HEK293T (cell line): ENCODE measurements around the gene BAMBI.

ENCODE experiments used
- ARNT ChIP-seq: fragments of 450-650 bp; IDR thresholded peaks from 2 replicates; pipeline ENCODE4 v1.6.1; 2017; ENCODE audit warnings: mild to moderate bottlenecking
- BHLHE40 ChIP-seq: fragments of 450-650 bp; IDR thresholded peaks from 2 replicates; pipeline ENCODE4 v1.6.1; 2016; ENCODE audit warnings: mild to moderate bottlenecking, moderate library complexity, borderline replicate concordance
- CTBP1 ChIP-seq: fragments of 450-650 bp; IDR thresholded peaks from 2 replicates; pipeline ENCODE4 v1.6.1; 2016; ENCODE audit warnings: borderline replicate concordance
- FOXA1 ChIP-seq: fragments of 450-650 bp; IDR thresholded peaks from 2 replicates; pipeline ENCODE4 v1.6.1; 2016; ENCODE audit warnings: mild to moderate bottlenecking
- FOXK2 ChIP-seq: fragments of 450-650 bp; IDR thresholded peaks from 2 replicates; pipeline ENCODE4 v1.6.1; 2016; ENCODE audit warnings: mild to moderate bottlenecking
- FOXM1 ChIP-seq: fragments of 450-650 bp; IDR thresholded peaks from 2 replicates; pipeline ENCODE4 v1.6.1; 2017; ENCODE audit warnings: mild to moderate bottlenecking, borderline replicate concordance
- HDGF ChIP-seq: fragments of 450-650 bp; IDR thresholded peaks from 2 replicates; pipeline ENCODE4 v1.6.1; 2017; ENCODE audit warnings: antibody characterized with exemption, borderline replicate concordance
- L3MBTL2 ChIP-seq: fragments of 450-650 bp; conservative IDR thresholded peaks from 2 replicates; pipeline ENCODE4 v1.6.1; 2016; ENCODE audit warnings: mild to moderate bottlenecking
- NFRKB ChIP-seq: fragments of 450-650 bp; IDR thresholded peaks from 2 replicates; pipeline ENCODE4 v1.6.1; 2016; ENCODE audit warnings: mild to moderate bottlenecking, moderate library complexity
- SP1 ChIP-seq: fragments of 450-650 bp; IDR thresholded peaks from 2 replicates; pipeline ENCODE4 v1.6.1; 2017
- SUZ12 ChIP-seq: fragments of 450-650 bp; IDR thresholded peaks from 2 replicates; pipeline ENCODE4 v1.6.1; 2016; ENCODE audit warnings: mild to moderate bottlenecking
- TARDBP ChIP-seq: fragments of 450-650 bp; IDR thresholded peaks from 2 replicates; pipeline ENCODE4 v1.6.1; 2016
- ZNF384 ChIP-seq: fragments of 450-650 bp; IDR thresholded peaks from 2 replicates; pipeline ENCODE4 v1.6.1; 2016

GRCh38 chr10:28678687-28679457 is 1.6 kb downstream of the BAMBI start:
- TF ChIP-seq FOXM1 (no peak), ARNT (no peak), SUZ12 (no peak), TARDBP (no peak), L3MBTL2 (no peak), FOXA1 (no peak), CTBP1 (no peak), BHLHE40 (no peak), FOXK2 (no peak), ZNF384 (peak; percentile 66), SP1 (no peak), NFRKB (no peak), HDGF (no peak)
